HTERT RPE-1 (cell line): Measurements from ENCODE around the gene A1CF.
"Not testable (repeated sequence)": the region's sequence is repeated elsewhere in the genome, so short reads cannot be mapped to it uniquely, and the experiment has no call there.

Experiments used
- in situ Hi-C: fragments of 300-500 bp; cut with MboI; formaldehyde crosslinking; loops from 4 replicates; pipeline ENCODE4 v1.14.3; 2020; ENCODE audit warnings: low sequenced_read_pairs

The A1CF gene, protein sequence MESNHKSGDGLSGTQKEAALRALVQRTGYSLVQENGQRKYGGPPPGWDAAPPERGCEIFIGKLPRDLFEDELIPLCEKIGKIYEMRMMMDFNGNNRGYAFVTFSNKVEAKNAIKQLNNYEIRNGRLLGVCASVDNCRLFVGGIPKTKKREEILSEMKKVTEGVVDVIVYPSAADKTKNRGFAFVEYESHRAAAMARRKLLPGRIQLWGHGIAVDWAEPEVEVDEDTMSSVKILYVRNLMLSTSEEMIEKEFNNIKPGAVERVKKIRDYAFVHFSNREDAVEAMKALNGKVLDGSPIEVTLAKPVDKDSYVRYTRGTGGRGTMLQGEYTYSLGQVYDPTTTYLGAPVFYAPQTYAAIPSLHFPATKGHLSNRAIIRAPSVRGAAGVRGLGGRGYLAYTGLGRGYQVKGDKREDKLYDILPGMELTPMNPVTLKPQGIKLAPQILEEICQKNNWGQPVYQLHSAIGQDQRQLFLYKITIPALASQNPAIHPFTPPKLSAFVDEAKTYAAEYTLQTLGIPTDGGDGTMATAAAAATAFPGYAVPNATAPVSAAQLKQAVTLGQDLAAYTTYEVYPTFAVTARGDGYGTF

DNA sequence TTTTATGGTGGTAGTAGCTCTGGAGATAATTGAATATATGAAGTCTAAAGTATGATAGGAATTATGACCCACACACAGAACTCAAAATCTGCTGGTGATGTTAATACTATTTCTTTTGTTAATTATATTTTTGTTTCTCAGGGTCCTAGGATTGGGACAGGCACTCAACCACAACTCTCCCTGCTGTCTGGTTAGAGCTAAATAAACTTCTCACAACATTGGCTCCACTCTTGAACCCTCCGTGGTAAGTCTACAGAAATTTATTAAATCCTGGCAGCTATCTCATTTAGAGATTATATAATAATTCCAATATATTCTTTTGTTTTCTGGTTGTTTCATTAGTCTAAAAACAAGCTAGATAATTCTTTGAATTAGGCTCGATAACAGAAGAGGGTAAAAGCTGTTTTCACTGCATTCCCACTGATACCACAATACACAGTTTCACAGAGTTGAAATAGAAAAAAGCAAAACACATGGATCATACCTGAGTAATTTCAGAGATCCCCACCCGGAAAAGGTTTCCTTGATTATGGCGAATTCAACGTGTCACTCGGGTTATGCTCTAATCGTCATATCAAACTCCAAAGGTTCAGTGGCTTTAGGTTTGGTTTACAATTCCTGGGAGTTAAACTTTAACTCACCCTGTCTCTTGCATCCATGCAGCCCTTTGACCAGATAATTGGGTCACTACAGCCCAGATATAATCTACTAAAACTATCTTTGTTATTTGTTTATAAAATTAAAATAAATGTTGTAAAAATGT, at the start of gene A1CF:
Gene A1CF, minus strand, starts transcription at position 531 of the 763 bp plus-strand sequence. CDS start 25,687 bp downstream, outside the sequence.
- in situ Hi-C loops = no loop called here

DNA sequence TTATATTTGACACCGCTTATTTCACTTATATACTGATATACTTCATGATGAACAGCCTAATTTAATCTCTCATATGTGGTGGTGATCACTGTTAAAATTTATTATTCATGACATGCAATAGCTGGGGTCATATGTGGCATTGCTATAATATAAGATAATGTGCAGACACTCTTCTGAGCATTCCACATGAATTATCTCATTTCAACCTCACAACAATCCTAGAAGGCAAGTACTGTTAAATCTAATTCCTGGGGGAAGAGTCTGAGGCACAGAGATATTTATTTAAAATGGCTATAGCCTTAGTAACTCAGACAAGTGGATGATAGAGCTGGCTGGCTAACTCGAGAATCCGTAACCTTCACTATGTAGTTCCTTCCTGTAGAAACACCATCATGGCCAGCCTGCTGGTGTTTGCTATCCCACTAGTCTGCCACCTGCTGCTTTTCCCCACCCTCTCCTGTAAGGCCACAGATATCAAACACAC, 46.6 kb upstream of the A1CF start:
- in situ Hi-C loops = no loop called here

GRCh38 chr10:50929670-50930069, 44.2 kb upstream of the A1CF start:
- in situ Hi-C loops = no loop called here

GRCh38 chr10:50928190-50928552, 42.7 kb upstream of the A1CF start:
- in situ Hi-C loops = no loop called here

DNA sequence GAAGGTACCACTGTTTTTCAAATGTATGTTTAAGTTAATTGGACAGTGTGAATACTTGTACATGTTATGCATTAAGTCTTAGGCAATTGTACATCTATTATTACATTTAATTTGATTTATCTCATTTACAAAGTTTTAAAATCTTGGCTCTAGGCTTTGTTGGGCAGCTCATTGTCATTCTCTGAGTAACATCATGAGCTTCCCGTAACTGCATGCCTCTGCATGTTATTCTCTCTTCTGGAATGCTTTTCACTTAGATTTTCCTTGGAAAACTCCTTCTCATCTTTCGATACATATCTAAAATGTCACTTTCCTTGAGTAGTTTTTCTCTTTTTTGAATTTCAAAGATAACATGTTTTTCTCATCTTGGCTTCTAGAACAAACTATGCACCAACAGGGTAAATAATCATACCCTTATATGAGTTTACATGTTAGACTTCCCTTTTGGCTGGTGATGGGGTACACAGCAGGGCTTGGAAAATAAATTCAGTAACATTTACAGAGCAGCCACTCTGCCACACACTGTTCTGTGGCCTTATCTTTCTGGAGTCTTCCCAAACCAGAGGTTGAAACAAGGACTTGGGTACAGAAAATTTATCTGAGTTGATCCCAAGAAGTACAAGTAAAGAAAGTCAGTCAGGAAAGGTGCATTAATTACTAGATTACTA, 42.2 kb upstream of the A1CF start:
- in situ Hi-C loops = no loop called here

DNA sequence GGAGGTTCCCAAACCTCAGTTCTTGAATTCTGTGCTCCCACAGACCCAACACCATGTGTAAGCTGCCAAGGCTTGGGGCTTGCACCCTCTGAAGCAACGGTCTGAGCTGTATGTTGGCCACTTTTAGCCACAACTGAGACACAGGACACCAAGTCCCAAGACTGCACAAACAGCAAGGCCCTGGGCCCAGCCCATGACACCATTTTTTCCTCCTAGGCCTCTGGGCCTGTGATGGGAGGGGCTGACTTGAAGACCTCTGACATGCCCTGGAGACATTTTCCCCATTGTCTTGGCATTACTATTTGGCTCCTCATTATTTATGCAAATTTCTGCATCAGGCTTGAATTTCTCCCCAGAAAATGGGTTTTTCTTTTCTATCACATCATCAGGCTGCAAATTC, 38.0 kb upstream of the A1CF start:
- in situ Hi-C loops = not testable (repeated sequence)

DNA sequence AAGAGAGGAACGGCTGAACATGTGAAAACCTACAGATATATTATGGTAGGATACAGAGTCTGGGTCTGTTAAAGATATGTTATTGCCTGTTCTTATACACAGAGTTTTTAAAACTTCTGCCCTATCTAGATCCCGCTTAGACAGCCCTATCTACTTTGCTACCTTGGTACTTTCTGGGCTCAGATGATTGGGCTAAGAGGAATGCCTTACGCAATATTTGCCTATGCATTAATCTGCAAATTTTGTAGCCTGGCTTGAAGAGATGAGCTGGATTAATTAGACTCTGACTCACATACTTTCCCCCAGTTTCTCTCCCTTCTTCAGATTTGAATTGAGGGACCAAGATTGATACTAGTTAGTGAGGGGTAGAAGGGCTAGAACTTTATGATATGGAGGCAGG, 33.6 kb upstream of the A1CF start:
- in situ Hi-C loops = no loop called here

GRCh38 chr10:50918529-50918928, 33.1 kb upstream of the A1CF start:
- in situ Hi-C loops = no loop called here

GRCh38 chr10:50917486-50917885, 32.1 kb upstream of the A1CF start:
- in situ Hi-C loops = no loop called here

- in situ Hi-C loops = no loop called here
These were observed 24.0 kb upstream of the A1CF start for GRCh38 chr10:50909334-50910014.

DNA sequence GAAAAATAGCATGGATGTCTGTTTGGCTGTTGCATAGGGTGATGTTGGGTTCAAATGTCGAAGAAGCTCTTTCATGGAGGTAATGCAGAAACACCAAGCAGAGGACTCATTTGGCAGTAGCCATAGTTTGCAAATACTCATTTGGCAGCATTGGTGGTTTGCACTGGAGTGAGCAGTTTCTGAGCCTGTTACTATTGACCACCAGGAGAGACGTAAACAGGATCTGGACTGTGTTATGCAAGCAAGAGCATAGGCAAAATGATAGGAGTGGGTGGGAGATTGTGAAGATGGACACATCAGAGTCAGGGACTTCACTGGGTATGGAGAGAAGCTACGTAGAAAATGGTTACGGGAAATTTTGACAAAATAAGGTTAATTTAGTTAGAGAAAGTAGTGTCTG, 22.9 kb upstream of the A1CF start:
- in situ Hi-C loops = no loop called here

DNA sequence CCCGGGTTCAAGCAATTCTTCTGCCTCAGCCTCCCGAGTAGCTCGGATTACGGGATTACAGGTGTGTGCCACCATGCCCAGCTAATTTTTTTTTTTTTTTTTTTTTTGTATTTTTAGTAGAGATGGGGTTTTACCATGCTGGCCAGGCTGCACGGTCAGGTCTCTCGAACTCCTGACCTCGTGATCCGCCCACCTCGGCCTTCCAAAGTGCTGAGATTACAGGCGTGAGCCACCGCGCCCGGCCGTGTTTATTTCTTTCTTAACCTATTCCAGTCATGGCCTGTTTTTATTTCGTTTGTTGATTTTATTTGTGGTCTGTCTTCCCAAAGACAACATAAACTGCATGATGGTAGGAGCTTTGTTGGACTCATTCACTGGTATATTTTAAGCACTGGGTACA, 20.4 kb upstream of the A1CF start:
- in situ Hi-C loops = not testable (repeated sequence)

DNA sequence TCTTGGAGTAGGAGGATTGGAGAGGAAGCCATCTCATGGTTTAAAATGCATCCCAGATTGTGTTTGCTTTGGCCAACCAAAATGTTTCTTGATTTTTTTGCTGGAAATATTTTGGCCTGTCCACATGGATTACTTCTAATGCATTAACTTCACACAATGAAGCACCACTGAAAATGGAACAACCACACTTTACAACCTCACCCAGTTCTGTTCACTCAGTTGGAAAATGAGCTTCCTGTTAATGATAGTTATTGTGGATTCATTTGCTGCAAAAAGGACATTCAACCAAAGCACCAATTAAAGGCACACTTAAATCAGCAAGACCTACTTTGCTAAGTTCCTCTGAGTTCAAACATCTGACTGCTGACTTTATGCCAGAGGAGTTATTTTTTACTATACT, 11.3 kb upstream of the A1CF start:
- in situ Hi-C loops = no loop called here

GRCh38 chr10:50894312-50894711, 8.9 kb upstream of the A1CF start:
- in situ Hi-C loops = no loop called here

GRCh38 chr10:50892467-50892866, 7.0 kb upstream of the A1CF start:
- in situ Hi-C loops = no loop called here

DNA sequence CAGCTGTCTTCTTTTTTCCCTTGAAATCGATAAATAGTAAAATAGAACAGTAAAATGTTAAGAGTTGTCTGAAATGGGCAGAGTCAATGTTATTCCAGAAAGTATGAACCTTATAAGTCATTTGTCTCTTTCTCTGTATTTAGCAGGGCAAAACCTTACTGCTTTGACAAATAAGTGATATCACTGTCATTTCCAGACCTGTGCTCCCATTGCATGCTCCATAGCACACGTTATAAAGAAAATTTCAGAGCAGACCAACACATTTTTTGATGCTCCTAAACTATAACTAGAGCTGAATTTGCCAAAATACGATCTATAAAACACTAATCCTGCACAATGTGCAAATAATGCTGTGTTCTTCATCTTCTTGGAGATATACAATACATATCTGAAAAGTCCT, 1.1 kb downstream of the A1CF start:
- in situ Hi-C loops = no loop called here

DNA sequence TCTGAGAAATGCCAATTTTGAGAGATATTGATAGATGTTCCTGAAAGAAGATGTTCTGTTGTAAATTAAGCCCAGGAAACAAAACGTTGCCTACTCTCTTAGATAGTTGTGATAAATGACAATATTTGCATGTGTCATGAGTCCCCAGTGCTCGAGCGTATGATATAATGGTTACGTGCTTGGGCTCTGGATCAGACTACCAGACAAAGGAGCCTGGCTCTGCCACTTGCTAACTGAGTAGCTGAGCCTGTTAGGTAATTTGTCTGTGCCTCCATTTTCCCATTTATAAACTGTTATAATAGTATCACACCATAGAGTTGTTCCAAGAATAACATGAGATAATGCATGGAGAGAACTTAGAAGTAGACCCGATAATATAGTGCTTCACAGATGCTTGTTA, 1.8 kb downstream of the A1CF start:
- in situ Hi-C loops = no loop called here

- in situ Hi-C loops = no loop called here
These were observed 2.9 kb downstream of the A1CF start for GRCh38 chr10:50882540-50882983.

DNA sequence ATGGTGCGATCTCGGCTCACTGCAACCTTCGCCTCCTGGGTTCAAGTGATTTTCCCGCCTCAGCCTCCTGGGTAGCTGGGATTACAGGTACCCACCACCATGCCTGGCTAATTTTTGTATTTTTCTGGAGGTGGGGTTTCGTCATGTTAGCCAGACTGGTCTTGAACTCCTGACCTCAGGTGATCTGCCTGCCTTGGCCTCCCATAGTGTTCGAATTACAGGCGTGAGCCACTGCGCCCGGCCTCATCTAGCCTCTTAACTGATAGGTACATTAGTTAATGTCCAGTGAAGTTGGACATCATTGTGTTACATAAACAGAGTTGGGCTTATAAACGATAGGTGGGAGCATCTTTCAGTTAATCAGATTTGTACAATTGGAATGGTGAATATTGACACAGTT, 4.4 kb downstream of the A1CF start:
- in situ Hi-C loops = not testable (repeated sequence)

DNA sequence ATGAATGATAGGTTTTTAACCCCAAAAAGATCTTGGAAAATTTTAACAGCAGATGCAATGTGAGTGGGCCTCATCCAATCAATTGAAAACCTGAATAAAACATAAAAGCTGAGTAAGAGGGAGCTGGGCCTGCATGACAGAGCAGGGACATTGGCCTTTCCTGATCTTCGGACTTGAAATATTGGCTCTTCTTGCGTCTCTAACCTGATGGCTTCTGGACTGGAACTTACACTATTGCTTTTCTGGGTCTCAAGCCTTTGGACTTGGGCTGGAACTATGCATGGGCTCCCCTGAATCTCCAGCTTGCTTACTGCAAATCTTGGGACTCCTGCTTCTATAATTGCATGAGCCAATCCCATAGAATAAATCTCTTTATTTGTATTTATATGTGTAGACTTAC, 9.0 kb downstream of the A1CF start:
- in situ Hi-C loops = no loop called here

GRCh38 chr10:50874723-50875122, 10.7 kb downstream of the A1CF start:
- in situ Hi-C loops = no loop called here
